Activated CD4-positive, alpha-beta T cell treated with anti-CD3 and anti-CD28 coated beads for 48 hours (primary cell): ENCODE data around the gene SPCS3.

Source experiments
- DNase-seq: peaks from one replicate; pipeline ENCODE4 v3.0.0-alpha.2; 2020

The SPCS3 gene

DNA sequence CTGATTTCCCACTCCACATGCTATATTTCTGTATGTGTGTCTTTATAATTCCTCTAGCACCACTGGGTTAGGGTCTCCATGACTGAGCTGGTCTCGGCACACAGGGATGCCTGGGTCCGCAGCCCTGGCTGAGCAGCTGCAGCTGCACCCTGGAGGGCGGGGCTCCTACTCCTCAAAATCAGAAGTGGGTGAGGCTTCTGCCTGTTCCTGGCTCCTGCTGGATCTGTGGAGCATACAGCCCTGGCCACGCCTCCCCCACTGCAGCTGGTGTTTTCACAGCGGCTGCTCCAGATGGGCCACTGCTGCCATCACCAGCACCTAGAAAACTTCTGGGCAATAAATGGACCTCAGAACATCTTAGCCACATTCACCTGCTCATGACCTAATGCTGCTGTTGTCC, 30.9 kb downstream of the SPCS3 start:
- no peak for DNase-seq

DNA sequence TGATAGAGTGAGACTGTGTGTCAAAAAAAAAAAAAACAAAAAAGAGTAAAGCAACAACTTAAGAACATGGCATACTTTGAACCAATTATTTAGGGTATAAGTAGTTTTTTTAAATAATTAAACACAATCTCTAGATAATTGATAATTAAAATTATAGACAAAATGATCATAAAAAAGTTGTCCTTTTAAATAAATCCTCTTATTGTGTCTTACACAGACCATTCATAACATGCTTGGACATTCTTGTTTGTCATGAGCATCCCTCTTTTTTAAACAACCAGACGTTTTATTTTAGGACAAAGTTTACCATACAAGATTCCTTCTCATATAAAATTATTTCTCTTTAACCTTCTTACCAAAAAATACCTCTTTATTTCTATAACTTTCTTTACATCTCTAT, 35.1 kb downstream of the SPCS3 start:
- DNase-seq: no peak

DNA sequence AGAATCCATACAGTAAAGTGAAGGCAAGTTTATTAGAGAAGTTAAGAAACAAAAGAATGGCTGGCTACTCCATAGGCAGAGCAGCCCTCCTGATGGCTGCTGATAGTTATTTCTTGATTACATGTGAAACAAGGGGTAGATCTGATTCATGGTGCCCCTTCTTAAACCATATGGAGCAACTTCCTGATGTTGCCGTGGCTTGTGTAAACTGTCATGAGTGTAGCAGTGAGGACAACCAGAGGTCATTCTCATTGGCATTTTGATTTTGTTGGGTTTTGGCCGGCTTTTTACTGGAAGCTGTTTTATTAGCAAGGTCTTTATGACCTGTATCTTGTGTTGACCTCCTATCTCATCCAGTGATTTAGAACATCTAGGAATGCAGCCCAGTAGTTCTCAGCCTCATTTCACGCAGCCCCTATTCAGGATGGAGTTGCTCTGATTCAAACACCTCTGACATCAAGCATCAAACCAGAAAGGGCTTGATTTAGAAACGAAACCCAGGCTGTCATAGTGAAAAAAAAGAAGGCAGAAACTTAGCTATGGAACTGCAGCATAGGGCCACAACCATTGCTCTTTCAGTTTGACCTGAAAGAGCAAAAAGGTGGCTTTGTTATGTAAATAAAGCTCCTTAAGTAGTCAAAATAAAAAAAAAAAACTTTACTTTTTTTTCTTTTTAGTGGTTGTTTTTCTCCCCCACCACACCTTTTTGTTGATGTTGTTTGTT, 37.8 kb downstream of the SPCS3 start:
- DNase-seq: no peak

DNA sequence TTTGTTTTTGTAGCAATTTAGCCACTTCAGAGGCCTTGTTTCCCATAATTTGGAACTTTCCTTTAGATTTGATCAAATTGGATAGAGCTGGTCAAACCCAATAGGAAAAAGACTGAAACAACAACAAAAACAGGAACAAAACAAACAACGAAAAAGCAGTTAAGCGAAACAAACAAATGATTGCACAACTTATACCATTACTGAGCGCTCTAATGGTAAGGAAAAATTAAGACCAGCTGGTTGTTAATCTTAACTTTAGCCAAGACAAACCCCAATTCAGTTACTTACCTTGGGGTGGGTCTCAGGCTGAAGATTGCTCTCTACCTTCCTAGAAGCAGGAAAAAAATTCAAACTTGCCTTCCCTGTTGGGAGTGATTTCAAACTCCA, 38.3 kb downstream of the SPCS3 start:
- no peak for DNase-seq

DNA sequence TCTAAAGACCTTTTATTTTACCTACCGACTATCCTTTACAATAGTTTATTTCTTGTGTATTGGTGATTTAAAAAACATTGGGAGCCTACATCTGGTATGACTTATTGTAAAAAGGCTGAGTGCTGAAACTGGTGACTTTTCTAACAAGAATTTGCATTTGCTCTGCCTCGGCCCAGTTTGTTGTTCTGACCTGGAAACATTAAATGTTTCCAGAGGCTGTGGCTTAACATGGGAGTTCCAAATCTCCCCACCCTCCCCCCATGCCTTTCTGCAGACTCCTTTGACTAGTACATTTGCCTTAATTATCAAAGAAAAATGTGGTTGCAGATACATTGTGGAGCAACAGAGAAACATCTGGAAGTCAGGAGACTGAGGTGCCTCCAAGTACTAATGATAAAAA, 39.8 kb downstream of the SPCS3 start:
- no peak for DNase-seq

DNA sequence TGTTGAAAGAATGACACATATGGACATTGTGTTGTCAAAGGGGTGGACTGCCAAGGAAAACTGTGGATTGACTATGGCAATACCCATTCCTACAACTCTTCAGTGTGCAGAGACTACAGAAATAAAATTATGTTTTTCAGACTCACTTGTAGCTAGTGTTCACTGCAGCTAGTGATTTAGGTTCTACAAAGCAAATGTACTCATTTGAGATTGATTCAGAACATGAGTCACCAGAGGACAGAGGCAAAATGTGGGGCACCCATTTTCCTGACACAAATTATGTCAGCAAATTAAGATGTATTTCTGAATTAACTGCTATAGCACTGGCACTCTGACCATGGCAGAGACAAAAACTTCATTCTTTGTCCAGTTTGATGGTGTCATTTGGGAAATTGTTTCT, 40.7 kb downstream of the SPCS3 start:
- DNase-seq: no peak

DNA sequence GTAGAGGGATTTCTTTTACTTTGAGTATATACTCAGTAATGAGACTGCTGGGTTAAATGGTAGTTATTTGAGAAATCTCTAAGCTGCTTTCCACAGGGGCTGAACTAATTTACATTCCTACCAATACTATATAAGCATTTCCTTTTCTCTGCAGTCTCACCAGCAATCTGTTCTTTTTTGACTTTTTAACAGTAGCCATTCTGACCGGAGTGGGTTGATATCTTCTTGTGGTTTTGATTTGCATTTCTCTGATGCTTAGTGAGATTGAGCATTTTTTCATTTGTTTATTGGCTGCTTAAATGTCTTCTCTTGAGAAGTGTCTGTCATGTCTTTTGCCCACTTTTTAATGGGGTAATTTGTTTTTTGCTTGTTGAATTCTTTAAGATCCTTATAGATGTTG, 43.3 kb downstream of the SPCS3 start:
- no peak for DNase-seq

DNA sequence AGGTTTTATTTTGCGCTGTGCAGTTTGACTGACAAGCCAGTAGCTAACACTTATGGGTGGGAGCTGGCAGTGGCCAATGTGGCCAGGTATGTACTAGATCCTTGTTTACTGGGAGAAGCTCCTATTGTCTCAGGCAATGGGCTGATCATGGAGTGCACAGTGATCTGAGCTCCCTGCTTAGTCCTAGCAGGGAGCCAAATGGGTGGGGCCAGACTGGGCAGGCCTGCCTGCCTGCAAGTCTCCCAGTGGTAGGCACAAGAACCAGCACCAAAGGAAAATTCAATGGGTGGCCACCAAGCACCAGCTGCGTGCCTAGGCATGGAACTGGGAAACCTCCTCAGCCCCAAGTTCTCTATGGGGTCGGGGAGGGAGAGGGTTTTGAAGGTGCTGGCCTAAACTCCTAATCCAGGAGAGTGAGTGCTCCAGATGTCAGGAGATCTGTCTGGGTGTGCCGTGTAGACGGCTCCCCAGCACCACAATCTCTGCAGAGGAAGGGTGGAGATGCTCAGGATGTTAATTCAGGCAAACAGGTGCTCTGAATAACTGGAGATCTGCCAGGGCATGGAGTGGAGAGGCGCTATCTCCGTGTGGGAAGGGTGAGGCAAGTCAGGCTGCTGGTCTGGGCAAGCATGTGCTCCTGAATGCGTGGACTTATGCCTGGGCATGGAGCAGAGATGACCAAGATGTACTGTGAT, 48.2 kb downstream of the SPCS3 start:
- no peak for DNase-seq

DNA sequence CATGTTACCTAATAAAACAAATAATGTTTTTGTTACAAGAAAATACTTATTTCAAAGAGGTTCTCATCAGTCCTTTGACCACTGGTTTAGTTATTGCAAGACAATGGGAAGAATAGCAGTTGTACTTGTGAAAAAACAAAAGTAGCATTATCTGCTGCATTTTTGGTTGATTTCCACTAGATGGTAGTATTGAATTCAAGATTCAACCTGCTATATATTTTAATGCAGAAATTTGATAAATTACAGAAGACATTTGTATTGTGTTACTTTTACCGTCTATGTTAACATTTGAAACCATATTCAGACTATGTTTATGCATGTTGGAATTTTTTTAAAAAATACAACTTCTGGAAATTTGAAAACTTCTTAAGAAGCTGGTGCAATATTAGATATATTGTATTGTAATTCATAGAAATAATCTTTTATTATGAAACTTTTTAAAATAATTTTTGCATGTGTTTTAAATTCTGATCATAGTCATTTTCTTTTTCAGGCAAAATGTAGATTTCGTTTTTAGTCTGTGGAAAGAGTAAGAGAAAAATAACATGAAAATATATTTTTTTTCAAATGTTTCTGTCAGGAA, 56.4 kb downstream of the SPCS3 start:
- DNase-seq: no peak

DNA sequence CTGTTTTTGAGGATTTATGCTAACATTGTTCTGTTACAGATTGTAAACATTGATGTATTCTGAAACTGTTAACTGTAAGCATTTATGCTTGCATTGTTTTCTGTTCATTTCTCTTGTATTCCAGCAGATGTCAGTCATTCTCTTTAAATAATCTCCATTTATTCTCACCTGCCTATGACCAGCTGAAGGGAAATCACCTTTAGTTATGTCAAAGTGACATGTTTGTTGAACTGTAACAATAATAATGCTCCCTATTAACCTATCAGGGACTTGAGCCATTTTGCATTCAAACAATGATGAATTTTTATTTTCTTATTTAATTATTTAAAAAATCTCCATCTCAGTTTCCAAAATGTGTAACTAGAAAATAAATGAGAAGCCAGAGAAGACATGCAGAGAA, 58.0 kb downstream of the SPCS3 start:
- DNase-seq: no peak

DNA sequence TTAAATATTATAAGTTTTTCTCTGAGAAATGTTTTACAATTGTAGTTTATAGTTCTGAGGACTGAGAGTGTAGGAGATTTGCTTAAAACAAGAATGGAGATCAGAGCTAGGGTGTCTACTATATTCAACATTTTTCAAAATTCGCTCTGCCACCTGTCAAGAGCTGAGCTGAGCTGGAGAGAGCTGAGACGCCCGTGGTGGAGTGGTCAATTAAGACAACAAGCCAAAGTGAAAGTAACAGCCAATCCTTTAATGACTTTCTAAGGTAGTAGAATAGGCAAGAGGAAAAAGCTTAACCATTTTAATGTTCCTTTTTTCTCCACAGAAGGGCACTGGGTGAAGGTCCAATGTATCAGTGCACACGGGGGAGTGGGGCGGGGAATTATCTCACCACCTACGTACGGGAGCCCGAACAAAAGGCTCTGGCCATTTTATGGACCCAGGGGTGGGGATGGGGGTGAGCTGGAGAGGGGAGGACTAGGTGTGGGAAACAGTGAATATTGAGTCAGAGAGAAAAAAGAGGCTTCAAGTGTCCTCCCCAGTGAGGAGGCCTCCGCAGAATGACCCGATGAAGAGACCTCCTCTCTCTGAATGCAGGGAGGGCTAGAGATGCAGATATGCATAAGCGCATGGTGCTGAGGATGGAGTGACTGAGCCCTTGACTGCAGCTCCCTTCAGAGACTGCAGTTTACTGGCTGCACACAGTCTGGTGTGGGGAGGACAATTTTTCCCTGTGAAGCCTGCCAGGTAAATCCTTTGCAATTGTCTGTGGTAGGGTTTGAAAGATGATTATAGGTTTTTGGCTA, 60.8 kb downstream of the SPCS3 start:
- DNase-seq: no peak
